NB4 (cell line): Measurements from ENCODE around the gene USF3.

Experiments
- DNase-seq: peaks from one replicate; pipeline ENCODE4 v3.0.0; 2010; ENCODE audit warnings: low read depth
- H3K4me3 ChIP-seq: one replicate; pipeline ENCODE4 v1.5.1; 2011; ENCODE audit warnings: mild to moderate bottlenecking, low read depth, low read length, moderate library complexity
- CTCF ChIP-seq: IDR thresholded peaks from one replicate; pipeline ENCODE4 v1.5.1; 2012; ENCODE audit warnings: low read depth, low read length
- MAX ChIP-seq: IDR thresholded peaks from 2 replicates; pipeline ENCODE4 v1.6.1; 2011; ENCODE audit warnings: low read depth, low read length
- MYC ChIP-seq: IDR thresholded peaks from 2 replicates; pipeline ENCODE4 v1.6.1; 2011; ENCODE audit warnings: low read depth, low read length
- POLR2A ChIP-seq: IDR thresholded peaks from 2 replicates; pipeline ENCODE4 v1.6.1; 2011; ENCODE audit warnings: mild to moderate bottlenecking; ENCODE audit not compliant: insufficient read length; ENCODE audit errors: extremely low read depth

USF3 gene

GRCh38 chr3:113712129-113712528 is 15.7 kb upstream of the USF3 start:
- no peak overlapping the region for H3K4me3 ChIP-seq
- DNase-seq: peak; percentile 8
- TF ChIP-seq MYC: no peak
- no peak for TF ChIP-seq MAX
- no peak for TF ChIP-seq POLR2A
- no peak for TF ChIP-seq CTCF

- TF ChIP-seq MYC: no peak
- TF ChIP-seq CTCF: no peak
- no peak for TF ChIP-seq POLR2A
- TF ChIP-seq MAX: no peak
- no peak for DNase-seq
- no peak overlapping the region for H3K4me3 ChIP-seq
Observed at GRCh38 chr3:113707835-113708234, 11.4 kb upstream of the USF3 start.

- no peak overlapping the region for H3K4me3 ChIP-seq
- DNase-seq: no peak
- no peak for TF ChIP-seq POLR2A
- no peak for TF ChIP-seq MAX
- TF ChIP-seq MYC: no peak
- no peak for TF ChIP-seq CTCF
Observed at GRCh38 chr3:113698956-113699355, 2.5 kb upstream of the USF3 start.

GRCh38 chr3:113698213-113698742 is 1.8 kb upstream of the USF3 start:
- no peak overlapping the region for H3K4me3 ChIP-seq
- no peak for TF ChIP-seq MYC
- no peak for TF ChIP-seq CTCF
- DNase-seq: no peak

GRCh38 chr3:113697500-113698090 is 1.2 kb upstream of the USF3 start:
- peak overlapping the region; percentile 95 for H3K4me3 ChIP-seq
- TF ChIP-seq MAX (no peak), MYC (no peak), CTCF (no peak), POLR2A (no peak)
- peak; percentile 29 for DNase-seq
